ENCODE data around the gene DAZAP1.
"Not testable (repeated sequence)": the region's sequence is repeated elsewhere in the genome, so short reads cannot be mapped to it uniquely, and the experiment has no call there.

The DAZAP1 gene

DNA sequence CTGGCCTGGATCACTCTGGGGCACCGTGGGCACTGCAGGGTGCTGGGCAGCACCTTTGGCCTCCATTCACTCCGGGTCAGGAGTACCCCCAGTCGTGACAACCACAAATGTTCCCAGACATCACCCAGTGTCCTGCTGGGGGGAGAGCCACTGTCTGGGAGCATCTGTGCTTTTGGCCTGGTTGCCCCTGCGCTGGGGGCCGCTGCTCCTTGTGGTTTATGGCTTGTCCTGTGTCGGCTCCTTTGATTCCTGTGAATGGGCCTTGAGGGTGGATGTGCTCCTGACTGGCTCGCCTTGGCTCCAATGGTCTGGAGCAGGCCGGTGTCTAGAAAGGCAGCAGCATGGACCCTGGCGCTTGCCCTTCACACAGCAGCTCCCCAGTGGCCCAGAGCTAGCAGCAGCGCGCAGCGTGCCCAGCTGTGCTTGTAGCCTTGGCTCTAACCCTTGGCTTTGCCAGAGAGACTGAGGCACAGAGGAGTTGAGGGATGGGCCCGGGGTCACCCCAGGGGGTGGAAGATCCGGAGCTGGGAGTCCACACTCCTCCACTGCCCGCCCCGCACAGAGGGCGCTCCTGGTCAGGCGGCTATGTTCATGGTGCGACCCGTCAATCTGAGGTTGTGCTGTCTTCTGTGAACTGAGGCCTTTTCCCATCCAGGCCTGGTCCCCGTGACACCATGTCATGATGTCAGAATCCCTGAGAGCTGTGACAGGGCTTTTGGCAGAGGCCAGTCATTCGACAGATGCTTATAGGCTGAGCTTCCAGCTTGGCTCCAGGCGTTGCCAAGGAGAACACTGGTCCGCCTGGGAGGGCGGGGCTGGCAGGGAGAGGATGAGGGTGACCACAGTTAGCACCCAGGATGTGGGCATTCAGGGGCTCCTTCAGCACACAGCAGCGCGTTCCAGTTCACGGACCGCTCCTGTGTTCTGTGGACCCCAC lies 4.1 kb downstream of the DAZAP1 start:
- no peak for ATAC-seq

DNA sequence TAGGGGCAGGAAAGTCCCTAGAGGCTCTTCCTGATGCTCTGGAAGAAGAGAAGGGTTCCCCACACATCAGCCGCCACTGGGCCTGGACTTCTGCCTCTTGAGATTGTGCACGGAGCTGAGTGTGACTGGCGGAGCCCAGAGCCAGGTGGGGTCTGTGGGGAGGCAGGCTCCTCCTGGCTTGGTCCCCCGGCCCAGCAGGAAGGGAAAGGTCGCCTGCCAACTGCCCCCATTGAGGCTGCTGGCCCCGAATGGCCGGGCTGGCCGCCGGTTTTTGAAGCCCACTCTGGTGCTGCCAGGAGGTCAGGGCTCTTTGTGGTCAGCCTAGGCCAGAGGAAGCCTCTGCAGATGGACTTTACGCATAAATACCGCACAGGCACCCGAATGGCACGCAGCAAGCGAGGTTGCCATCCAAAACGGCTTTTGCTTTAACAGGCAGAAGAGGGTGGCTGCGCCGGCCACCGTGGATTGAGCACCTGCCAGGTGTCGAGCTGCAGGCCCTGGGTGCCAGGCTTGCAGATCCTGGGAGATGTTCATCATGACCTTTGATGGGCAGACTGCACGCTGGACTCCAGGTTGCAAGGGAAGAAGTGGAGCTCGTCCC lies 5.0 kb downstream of the DAZAP1 start:
- ATAC-seq = no peak

DNA sequence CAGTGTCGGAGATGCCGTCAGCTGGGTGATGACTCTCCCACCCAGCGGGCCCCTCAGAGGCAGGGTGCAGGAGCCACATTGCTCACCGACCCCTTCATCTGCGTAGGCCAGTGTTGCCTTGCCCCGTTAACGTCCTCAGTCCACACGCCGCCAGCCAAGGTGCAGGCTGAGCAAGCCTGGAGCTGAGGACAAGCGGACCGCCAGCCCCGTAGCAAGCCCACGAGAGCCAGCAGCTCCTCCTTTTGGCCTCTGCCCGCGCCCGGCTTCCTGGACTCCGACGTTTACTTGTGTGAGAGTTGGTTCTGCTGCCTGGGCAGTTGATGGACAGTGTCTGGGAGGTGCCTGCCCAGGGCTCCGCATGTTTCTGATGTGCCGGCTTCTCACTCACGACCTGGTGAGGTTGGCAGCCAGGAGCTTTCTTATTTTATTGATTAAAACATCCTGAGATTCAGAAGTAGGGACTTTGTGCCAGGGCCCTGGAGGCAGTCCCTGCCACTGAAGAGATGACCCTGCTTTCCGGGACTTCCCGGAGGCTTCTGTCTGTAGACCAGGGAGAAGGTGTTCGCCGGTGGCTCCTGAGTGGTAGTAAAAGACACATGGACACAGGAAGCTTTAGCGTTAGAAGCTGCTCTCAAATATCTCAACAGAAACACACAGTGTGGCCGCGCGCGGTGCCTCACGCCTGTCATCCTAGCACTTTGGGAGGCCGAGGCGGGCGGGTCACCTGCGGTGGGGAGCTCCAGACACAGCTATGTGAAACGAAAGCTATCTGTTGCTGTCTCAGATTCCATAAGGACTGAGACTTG lies 5.8 kb downstream of the DAZAP1 start:
- no peak for ATAC-seq

DNA sequence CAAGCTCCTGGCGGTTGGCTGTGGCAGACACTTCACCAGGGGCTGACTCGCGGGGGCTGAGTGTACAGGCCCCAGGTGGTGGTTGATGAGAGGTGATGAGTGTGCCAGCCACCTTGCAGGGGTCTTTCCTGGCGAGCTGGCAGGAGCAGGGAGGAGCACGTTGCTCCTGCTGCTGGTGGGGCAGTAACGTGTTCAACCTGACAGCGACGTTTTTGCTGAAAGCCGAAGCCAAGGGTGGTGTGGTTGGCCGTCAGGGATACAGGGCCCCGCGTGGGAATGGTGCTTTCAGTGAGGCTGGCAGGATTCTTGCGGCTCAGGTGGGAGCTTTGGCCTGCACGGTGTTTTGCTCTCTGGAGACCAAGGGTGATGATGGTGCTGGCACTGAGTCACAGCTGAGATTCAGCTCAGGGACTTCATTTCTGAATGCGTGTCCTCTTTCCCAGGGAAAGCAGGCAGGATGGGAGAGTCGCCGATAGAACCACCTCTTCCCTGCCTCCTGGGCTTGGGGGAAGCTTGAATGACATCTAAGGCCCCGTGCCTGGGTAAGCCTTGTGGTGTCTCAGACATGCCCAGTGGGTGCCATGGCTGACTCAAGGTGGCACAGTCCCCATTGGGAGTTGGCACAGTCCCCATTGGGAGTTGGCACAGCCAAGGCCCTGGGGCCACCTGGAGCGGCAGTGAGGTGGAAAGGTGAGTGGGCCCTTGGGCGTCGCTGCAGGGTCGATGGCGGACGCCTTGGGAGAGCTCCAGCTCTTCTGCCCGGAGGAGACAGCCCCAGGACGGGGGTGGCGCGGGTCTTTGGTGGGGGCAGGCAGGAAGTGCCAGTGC lies 8.8 kb downstream of the DAZAP1 start:
- ATAC-seq = no peak

DNA sequence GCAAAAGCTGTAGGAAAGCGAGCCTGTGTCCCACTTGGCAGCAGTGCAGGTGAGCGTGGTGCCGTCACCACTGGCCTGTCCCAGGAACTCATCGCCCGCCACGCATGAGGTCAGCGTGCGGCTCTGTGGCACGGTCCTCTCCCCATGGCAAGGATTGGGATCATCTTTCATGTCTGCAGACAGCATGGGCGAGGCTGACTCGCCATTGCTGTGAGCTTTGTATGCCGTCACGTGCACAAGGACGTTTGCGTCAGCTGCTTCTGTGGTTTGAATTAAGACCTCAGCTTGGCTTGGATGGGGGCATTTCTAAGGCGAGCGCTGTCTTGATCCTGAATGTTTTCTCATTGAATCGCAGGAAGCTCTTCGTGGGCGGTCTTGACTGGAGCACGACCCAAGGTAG lies 9.8 kb downstream of the DAZAP1 start:
- ATAC-seq = no peak

DNA sequence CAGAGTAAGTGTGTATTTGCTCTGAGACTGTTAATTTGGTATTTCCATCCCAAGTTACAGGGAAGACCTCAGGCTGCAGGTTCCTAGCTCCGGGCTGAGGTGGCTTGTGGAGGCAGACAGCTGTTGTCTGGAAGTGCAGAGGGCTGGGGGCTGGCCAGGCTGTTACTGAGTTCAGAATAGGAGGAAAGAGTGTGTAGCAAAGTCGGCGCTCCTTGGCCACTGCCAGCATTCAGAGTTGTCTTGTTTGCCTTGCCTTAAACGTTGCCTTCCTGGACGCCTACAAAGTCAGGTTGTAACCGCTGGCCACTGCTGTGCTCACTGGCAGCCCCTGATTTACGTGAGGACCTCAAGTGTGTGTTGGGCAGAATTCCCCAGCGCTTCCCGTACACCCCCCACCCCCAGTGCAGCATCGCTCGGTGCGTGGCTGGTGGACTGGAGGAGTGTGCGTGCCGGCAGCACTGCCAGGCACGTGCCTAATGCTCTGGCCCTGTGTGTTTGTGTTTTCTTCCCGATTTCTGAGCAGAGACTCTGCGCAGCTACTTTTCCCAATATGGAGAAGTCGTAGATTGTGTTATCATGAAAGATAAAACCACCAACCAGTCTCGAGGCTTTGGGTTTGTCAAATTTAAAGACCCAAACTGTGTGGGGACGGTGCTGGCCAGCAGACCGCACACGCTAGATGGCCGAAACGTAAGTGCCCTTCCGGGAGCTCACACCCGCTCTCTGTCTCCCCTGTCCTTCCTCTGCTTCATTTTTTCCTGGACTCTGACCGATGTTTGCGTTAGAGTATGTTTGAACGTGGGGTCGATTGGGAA lies 10.5 kb downstream of the DAZAP1 start:
- ATAC-seq = no peak

DNA sequence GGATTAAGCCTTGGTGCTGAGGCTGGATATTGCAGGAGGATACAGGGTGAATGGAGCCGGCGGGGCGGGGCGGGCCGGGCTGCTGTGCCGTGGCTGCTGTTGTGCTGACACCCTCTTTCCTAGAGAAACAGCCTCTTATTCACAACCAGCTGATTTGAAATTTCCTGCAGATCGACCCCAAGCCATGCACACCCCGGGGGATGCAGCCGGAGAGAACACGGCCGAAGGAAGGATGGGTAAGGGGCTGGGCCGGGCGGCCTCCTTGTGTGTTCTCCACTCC lies 11.1 kb downstream of the DAZAP1 start:
- ATAC-seq = no peak

DNA sequence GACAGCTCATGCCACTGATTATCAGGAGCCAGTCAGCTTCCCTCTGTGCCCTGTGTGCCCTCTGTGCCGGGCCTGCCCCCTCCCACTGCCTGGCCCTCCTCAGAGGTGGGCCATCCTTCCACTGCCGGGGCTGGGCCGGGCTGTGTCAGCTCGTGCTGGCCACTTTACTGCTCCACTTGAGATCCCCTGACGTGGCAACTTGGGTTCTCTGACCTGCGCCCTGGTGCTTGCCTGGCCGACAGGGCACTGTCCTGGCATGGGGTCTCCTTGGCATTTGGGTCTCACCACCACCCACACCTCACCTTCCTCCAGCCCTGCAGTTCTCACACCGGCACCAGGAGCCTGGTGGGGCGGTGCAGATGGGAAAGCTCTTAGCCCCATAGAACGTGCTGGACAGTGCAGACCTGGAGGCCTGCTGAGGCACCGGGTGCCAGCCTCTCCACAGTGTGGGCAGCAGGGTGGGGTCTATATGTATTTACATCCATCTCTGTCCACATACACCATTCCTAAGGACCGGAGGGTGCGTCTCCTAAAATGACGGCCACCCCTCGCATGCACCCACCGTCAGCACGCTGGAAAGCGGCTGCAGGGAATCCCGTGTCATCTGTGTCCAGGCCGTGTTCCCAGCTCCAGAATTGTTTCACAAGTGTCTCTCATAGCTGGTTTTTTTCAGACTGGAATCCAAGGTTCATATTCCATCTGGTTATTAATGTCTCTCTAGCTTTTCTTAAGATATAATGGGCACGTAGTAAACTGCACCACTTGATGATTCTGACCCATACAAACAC lies 11.8 kb downstream of the DAZAP1 start:
- no peak for ATAC-seq

DNA sequence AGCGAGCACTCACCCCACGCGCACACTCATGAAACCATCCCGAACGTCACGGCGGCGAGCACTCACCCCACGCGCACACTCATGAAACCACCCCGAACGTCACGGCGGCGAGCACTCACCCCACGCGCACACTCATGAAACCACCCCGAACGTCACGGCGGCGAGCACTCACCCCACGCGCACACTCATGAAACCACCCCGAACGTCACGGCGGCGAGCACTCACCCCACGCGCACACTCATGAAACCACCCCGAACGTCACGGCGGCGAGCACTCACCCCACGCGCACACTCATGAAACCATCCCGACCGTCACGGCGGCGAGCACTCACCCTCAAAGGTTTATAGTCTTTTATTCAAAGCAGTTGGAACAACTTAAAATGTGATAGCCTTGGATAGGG lies 12.7 kb downstream of the DAZAP1 start:
- ATAC-seq = not testable (repeated sequence)

DNA sequence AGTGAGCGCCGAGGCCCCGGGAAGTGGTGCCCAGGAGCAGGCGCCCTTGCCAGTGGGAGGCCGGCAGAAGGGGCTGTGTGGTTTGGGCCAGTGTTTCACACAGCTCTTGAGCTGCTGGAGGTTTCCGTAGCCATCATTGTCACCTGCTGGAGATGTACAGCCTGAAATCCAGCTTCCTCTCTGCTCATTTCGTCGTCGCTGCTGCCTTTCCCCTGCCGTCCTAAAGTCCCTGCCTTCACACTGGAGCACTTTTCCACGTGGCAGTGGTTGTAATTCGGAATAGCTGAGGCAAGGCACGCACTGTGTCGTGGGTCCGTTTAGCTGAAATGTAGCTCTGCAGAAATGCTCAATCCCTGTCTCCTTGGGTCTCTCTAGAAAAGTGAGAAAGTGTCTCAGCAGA lies 13.2 kb downstream of the DAZAP1 start:
- no peak for ATAC-seq

DNA sequence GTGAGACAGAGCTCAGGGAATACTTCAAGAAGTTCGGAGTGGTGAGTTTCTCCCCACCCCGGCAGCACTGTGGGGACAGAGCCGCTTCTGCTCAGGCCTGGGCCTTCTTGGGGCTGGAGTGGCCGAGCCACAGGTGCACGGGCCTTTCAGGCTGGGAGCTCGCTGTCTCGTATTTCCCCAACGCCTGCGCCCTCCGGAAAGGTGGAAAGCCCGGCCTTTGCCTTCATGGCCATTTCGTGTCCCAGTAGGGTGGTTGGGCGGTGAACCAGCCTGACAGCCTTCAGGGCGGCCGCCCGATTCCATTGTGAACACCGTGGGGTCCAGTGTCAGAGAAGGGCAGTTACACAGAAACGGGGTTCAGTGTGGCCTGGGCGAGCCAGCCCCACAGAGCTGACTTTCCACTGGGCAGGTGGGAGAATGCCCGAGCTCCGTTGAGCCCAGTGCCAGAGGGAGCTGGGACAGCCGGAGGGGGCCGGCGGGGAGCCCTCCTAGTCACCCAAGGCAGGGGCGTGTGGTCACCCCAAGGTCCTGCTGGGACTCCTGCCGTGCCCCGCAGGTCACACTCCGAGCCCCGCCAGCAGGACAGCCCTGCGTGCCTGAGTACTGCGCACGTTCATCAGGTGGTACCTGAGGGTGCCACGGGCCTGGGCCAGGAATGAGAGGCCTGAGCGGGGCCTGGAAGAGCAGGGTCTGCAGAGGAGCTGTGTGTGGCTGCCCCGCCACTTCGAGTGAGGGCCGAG lies 14.0 kb downstream of the DAZAP1 start:
- ATAC-seq = no peak

DNA sequence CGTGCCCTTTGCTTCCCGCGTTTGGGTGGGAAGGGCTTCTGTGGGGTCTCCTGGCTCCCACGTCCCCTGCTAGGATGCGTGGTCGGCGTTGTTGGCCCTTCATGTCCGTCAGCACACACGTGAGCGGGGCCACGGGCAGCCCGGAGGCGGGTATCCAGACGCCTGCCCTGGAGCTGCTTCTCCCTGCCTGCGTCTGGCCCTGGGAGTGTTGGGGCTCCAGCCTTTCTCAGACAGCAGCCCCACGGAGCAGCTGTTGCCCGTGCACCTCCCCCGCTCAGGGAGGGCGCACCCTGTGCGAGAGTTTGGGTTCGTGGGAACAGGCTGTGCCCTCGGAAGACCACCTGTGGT lies 14.5 kb downstream of the DAZAP1 start:
- no peak for ATAC-seq

DNA sequence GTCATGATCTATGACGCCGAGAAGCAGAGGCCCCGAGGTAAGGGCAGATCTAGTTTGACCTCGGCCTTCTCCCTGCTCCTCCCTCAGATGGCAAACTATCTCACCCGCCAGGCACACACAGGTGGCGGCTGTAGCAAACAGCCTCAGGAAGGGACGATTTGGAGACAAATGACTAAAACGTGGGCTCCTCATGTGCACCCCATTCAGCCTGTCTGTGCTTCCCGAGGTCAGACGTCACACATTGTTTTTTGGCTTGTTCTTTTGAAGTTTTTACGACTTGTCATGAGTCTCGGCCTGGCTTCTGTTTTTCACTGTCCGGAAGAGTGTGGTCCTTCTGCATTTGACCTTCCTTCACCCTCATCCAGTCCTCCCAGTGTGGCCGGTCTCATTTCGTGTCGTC lies 15.0 kb downstream of the DAZAP1 start:
- ATAC-seq = no peak

DNA sequence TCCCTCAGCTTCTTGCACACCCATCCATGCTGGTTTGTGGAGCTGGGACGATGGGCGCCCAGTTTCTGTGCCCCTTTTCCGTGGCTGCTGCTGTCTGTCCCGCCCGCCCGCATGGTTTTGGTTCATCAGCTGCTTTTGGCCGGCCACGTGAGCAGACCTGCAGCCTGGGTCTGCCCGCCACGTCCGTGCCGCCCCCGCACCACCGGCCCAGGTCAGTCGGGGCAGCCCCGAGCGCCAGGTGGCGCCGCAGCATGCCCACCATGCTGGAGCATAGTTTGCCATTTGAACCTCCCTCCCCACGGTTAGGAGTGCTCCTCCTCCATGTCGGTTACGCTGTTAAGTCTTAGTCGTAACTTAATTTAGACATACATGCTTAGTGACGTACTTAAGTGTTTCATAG lies 15.6 kb downstream of the DAZAP1 start:
- ATAC-seq = no peak

DNA sequence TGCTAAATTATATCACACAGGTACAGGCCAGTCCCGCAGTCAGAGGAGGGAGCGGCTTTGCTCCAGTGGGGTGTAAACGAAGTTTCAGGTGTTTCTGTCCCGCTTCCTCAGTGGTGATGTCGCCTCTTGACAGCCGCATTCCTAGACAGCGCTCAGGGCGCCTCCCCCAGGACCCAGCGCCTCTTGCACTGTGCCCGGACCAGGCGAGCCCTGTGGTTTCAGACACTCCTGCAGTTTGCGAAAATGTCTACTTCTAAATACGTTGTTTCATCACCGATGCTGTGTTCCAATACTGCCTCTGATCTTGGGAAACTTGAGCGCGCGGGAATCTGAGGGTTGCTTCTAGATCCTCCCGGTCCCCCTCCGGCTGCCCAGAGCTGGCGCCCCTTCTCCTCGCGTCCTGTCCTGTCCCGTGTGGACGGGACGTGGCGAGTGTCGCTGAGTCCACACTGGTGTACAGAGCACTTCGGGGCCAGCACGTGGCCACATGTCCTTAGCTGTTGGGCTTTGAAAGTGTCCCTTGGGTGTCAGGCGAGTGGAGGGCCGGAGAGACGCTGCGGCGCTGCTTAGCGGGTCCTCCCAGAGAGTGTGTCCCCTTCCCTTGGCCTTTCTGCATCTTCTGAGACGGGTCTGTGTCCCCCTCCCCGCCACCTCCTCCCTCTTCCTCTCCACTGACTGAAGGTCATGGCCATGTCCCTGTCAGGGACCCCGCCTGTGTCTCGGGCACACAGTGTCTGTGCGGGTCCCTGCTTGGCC lies 16.2 kb downstream of the DAZAP1 start:
- ATAC-seq = no peak

DNA sequence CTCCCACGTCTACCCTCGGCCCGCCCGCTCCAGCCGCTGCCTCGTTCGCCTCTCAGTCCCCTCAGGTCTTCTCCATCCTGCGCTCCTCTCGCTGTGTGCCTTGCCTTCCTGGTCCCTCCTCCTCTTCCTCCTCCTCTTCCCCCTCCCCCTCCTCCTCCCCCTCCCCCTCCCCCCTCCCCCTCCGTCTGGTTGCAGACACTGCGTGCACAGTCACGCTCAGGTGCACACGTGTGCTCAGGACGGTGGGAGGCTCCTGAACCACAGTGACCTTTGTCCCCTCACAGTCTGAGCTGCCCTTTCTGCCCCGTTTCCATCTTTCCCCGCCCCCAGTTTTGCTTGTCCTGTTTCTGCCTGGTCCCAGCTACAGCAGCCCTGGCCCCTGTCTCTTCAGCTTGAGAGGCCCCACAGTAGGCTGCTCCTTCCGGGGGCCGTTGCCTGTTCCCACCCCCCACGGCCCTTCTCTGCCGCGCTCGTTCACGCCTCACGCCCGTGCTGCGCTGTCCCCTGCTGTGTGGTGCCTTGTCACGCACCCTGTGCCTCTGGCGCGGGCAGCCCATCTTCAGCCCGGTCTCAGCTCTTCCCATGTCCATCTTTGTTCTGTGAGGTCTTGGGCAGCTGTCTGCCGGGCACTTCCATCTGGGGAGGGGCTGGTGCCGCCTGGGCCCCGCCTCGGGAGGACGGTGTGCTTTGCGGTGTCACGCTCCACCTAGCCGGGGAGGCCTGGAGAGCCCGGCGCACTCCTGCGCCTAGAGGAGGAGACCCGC lies 17.0 kb downstream of the DAZAP1 start:
- ATAC-seq = no peak

DNA sequence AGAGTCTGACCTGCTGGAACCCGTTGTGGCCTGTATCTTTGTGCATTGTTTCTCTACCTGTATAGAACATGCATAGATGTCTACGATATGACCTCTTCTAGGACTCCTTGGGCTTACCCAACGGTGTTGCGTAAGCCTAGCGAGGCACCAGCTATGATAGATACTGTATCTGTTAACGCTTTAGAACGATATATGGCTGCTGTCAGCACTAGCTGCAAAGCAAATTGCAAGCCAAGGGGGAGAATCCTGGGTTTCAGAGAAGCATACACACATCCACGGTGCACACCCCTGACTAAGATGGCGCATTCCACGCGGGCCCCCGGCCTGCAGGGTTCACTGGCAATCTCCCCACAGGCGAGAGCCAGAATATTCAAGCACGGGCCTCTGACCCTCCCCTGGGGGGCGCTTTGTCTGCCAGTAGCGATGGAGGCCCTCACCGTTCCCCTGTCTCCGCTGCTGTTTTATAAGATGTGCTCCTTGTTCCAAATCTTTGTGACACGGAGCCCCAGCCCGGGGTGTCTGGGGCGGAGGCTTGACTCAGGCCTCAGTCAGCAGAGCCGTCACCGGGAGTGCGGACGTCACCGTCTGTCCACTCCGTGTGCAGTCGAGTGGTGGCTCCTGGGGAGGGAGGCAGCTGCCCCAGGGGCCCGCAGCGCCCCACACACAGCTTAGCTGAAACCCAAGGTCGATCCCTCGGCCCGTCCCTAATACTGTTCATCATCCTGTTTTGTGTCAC lies 17.9 kb downstream of the DAZAP1 start:
- no peak for ATAC-seq

DNA sequence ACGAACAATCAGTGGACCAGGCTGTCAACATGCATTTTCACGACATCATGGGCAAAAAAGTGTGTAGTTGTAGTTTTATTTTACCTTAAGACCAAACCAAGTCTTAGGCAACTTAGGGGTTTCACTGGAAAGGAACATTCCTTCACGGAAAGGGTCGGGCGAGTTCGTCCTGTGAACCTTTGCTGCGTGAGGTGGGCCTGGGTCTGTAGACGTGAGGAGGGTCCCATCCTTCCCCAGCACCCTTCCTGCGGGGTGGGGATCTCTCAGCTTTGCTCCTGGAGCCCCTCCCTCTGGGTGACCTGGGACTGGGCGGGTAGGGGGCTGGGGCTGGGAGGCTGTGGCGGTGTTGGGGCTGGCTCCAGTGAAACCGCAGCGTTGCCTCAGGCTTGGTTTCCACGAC lies 18.5 kb downstream of the DAZAP1 start:
- ATAC-seq = no peak

All from activated CD4-positive, CD25-positive, alpha-beta regulatory T cell treated with anti-CD3 and anti-CD28 coated beads, Interleukin-2, amount 50 U/mL, for 24 hours (primary cell).